Neuronal stem cell (in vitro differentiated cells): ENCODE results near the gene FLAD1.

Source experiments
- DNase-seq: peaks from one replicate; pipeline ENCODE4 v3.0.0-alpha.2; 2013; ENCODE audit warnings: low spot score
- H2AFZ ChIP-seq: one replicate; pipeline ENCODE4 v1.6.1; 2013; ENCODE audit warnings: mild to moderate bottlenecking, low read length, inconsistent platforms
- H2AK5ac ChIP-seq: 2 replicates; pipeline ENCODE4 v1.6.1; 2013; ENCODE audit warnings: low read depth, mild to moderate bottlenecking, inconsistent platforms, low read length, moderate library complexity, mixed read lengths
- H2BK120ac ChIP-seq: 2 replicates; pipeline ENCODE4 v1.6.1; 2013; ENCODE audit warnings: low read depth, mild to moderate bottlenecking, inconsistent platforms, low read length, moderate library complexity, mixed read lengths
- H2BK12ac ChIP-seq: one replicate; pipeline ENCODE4 v1.6.1; 2013; ENCODE audit warnings: low read length, inconsistent platforms
- H2BK15ac ChIP-seq: 2 replicates; pipeline ENCODE4 v1.6.1; 2013; ENCODE audit warnings: mild to moderate bottlenecking, low read length, inconsistent platforms, mixed read lengths
- H2BK5ac ChIP-seq: one replicate; pipeline ENCODE4 v1.6.1; 2013; ENCODE audit warnings: inconsistent platforms, mild to moderate bottlenecking, low read length, moderate library complexity
- H3K14ac ChIP-seq: one replicate; pipeline ENCODE4 v1.6.1; 2013; ENCODE audit warnings: low read length, inconsistent platforms
- H3K18ac ChIP-seq: 2 replicates; pipeline ENCODE4 v1.6.1; 2013; ENCODE audit warnings: low read length, inconsistent platforms
- H3K23ac ChIP-seq: 2 replicates; pipeline ENCODE4 v1.6.1; 2013; ENCODE audit warnings: low read depth, mild to moderate bottlenecking, mixed read lengths, low read length, inconsistent platforms; ENCODE audit not compliant: poor library complexity
- H3K27ac ChIP-seq: replicated peaks from 3 replicates; pipeline ENCODE4 v1.5.1; 2013; ENCODE audit warnings: low read length, inconsistent platforms
- H3K27me3 ChIP-seq, 3 experiments: 2 replicates each; pipeline ENCODE4 v1.6.1; 2013; ENCODE audit warnings: low read length in 3 of 3, mild to moderate bottlenecking in 2 of 3, inconsistent platforms in 1 of 3, low read depth in 1 of 3, mixed read lengths in 1 of 3, moderate library complexity in 1 of 3; ENCODE audit not compliant: control insufficient read depth in 3 of 3, insufficient read depth in 3 of 3
- H3K36me3 ChIP-seq, 2 donors: replicated peaks in 1 of 2; 2 replicates each; pipeline ENCODE4 v1.6.1; 2013; ENCODE audit warnings: low read length in 2 of 2; ENCODE audit not compliant: control insufficient read depth in 2 of 2, insufficient read depth in 2 of 2
- H3K4ac ChIP-seq: 2 replicates; pipeline ENCODE4 v1.6.1; 2013; ENCODE audit warnings: inconsistent platforms, mild to moderate bottlenecking, low read length, moderate library complexity
- H3K4me1 ChIP-seq, 2 donors: 1 replicate in 1 of 2; 2 replicates in 1 of 2; pipeline ENCODE4 v1.6.1; 2013; ENCODE audit warnings: low read length in 2 of 2, low read depth in 1 of 2; ENCODE audit not compliant: control insufficient read depth in 2 of 2, insufficient read depth in 1 of 2
- H3K4me2 ChIP-seq: one replicate; pipeline ENCODE4 v1.6.1; 2013; ENCODE audit warnings: mild to moderate bottlenecking, low read length, inconsistent platforms; ENCODE audit not compliant: insufficient read depth, poor library complexity, severe bottlenecking
- H3K4me3 ChIP-seq, 2 donors: 2 replicates each; pipeline ENCODE4 v1.5.1; 2013; ENCODE audit warnings: low read length in 2 of 2, mild to moderate bottlenecking in 2 of 2, inconsistent platforms in 1 of 2, moderate library complexity in 1 of 2
- H3K79me1 ChIP-seq: one replicate; pipeline ENCODE4 v1.6.1; 2013; ENCODE audit warnings: low read depth, mild to moderate bottlenecking, inconsistent platforms, low read length, moderate library complexity
- H3K9ac ChIP-seq: one replicate; pipeline ENCODE4 v1.6.1; 2013; ENCODE audit warnings: mild to moderate bottlenecking, low read depth, low read length, inconsistent platforms; ENCODE audit not compliant: poor library complexity
- H3K9me3 ChIP-seq, 2 donors: replicated peaks in 1 of 2; 2 replicates each; pipeline versions ENCODE3 to v1.6.1; 2013; ENCODE audit warnings: low read length in 2 of 2, mild to moderate bottlenecking in 2 of 2, inconsistent platforms in 1 of 2, low read depth in 1 of 2, mixed read lengths in 1 of 2, moderate library complexity in 1 of 2; ENCODE audit not compliant: control insufficient read depth in 2 of 2, insufficient read depth in 1 of 2
- H4K8ac ChIP-seq: one replicate; pipeline ENCODE4 v1.6.1; 2013; ENCODE audit warnings: low read depth, mild to moderate bottlenecking, inconsistent platforms, low read length, moderate library complexity
- H4K91ac ChIP-seq: one replicate; pipeline ENCODE4 v1.6.1; 2013; ENCODE audit warnings: low read length, low read depth, mild to moderate bottlenecking, inconsistent platforms; ENCODE audit not compliant: poor library complexity
- WGBS, 2 donors: extraction: QIAGEN DNeasy Blood & Tissue Kit; methylation state at CpG; one replicate each; pipeline ENCODE4 v1.1.7; 2013; ENCODE audit warnings: missing lambda C conversion rate in 2 of 2, mixed read lengths in 1 of 2; ENCODE audit not compliant: insufficient read length in 2 of 2, insufficient replicate concordance in 1 of 2; ENCODE audit errors: extremely low coverage in 2 of 2; 5-methylcytosine and 5-hydroxymethylcytosine counted together

Gene FLAD1

GRCh38 chr1:154945962-154946850 is 36.9 kb upstream of the FLAD1 start:
- Histone ChIP-seq H4K91ac (no peak overlapping the region), H3K4me1 (peaks cover 6 to 29% of the 10 kb centered on the region in 2 donors), H3K9ac (no peak overlapping the region), H3K27ac (no peak overlapping the region), H2BK120ac (no peak overlapping the region), H2BK15ac (no peak overlapping the region), H3K4me3 (no peak overlapping the region), H3K4me2 (no peak overlapping the region), H3K36me3 (peaks cover 44 to 48% of the 10 kb centered on the region in 2 donors), H3K4ac (no peak overlapping the region), H3K79me1 (peaks cover 6% of the 10 kb centered on the region), H3K14ac (no peak overlapping the region), H3K23ac (no peak overlapping the region), H2BK12ac (no peak overlapping the region), H3K9me3 (no peaks in the 10 kb centered on the region), H2BK5ac (no peak overlapping the region), H3K18ac (no peak overlapping the region), H2AK5ac (no peak overlapping the region), H4K8ac (no peak overlapping the region), H3K27me3 (no peaks in the 10 kb centered on the region), H2AFZ (no peak overlapping the region)
- no peak for DNase-seq
- WGBS, 2 donors: no CpG with 5 or more reads among the region's 17 CpGs

DNA sequence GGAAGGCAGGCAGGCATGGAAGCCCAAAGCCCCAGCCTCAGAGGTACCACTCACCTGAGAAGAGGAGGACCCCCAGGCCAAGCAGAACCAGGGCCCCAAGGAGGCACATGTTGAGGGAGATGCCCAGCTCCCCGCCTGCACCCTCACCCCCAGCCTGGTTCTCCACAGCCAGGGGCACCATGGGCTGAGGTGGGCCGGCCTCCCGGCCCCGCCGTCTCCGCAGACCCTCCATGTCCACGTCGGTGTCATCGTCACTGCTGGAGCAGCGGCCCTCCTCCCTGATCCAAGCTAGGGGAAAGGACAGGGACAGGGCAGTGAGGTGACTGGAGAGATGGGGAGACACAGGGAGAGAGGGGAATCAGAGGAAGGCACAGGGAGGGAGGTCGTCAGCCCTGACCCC is 35.1 kb upstream of the FLAD1 start:
- Histone ChIP-seq H2BK15ac (no peak overlapping the region), H4K91ac (no peak overlapping the region), H3K27me3 (no peaks in the 10 kb centered on the region), H3K27ac (no peak overlapping the region), H3K4ac (no peak overlapping the region), H2AK5ac (no peak overlapping the region), H3K4me2 (no peak overlapping the region), H3K36me3 (peaks cover 45 to 55% of the 10 kb centered on the region in 2 donors), H3K4me3 (no peak overlapping the region), H2BK120ac (no peak overlapping the region), H2BK5ac (peak overlapping the region; percentile 78), H3K79me1 (peaks cover 6% of the 10 kb centered on the region), H2BK12ac (no peak overlapping the region), H3K4me1 (peaks cover 0 to 13% of the 10 kb centered on the region in 2 donors), H2AFZ (no peak overlapping the region), H3K9ac (peak overlapping the region; percentile 40), H3K9me3 (no peaks in the 10 kb centered on the region), H3K23ac (peak overlapping the region; percentile 59), H3K18ac (no peak overlapping the region), H3K14ac (peak overlapping the region; percentile 17), H4K8ac (no peak overlapping the region)
- WGBS, 2 donors: no CpG with 5 or more reads among the region's 11 CpGs
- DNase-seq: no peak

GRCh38 chr1:154951901-154952657 is 31.1 kb upstream of the FLAD1 start:
- no peak overlapping the region for H4K91ac ChIP-seq
- H2BK15ac ChIP-seq: no peak overlapping the region
- no peak overlapping the region for H3K14ac ChIP-seq
- H2BK120ac ChIP-seq: no peak overlapping the region
- DNase-seq: no peak
- H3K4me3 ChIP-seq: no peak overlapping the region
- no peak overlapping the region for H3K4me2 ChIP-seq
- no peak overlapping the region for H2AFZ ChIP-seq
- H3K23ac ChIP-seq: no peak overlapping the region
- H3K27me3 ChIP-seq: no peaks in the 10 kb centered on the region
- no peaks in the 10 kb centered on the region for H3K9me3 ChIP-seq
- no peak overlapping the region for H3K27ac ChIP-seq
- WGBS, 2 donors: no CpG with 5 or more reads among the region's 15 CpGs
- no peak overlapping the region for H3K4ac ChIP-seq
- no peak overlapping the region for H3K9ac ChIP-seq
- H2BK12ac ChIP-seq: no peak overlapping the region
- H3K4me1 ChIP-seq: peaks cover 25 to 26% of the 10 kb centered on the region in 2 donors
- H4K8ac ChIP-seq: no peak overlapping the region
- H2AK5ac ChIP-seq: no peak overlapping the region
- H3K79me1 ChIP-seq: peaks cover 10% of the 10 kb centered on the region
- H2BK5ac ChIP-seq: no peak overlapping the region
- peaks cover 30% of the 10 kb centered on the region in 2 donors for H3K36me3 ChIP-seq
- no peak overlapping the region for H3K18ac ChIP-seq

DNA sequence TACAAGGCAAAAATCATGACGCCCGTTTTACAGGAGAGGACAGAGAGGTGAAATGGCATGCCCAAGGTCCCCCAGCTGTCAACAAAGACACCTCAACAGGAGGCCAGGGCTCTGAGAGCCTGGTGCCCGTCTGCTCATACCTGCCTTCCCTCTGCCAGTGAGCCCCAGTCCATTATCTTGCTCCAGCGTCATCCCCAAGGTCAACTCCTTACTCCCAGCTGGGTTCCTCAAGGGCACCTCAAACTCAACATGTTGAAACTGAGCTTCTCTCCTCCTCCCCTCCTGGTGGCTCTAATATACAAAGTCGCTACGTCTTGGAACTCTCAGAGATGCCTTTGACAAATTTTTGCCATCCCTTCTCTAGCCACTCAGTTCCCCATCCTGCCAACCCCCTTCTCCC is 30.5 kb upstream of the FLAD1 start:
- no CpG with 5 or more reads among the region's 6 CpGs for WGBS, 2 donors
- peaks cover 25 to 29% of the 10 kb centered on the region in 2 donors for H3K36me3 ChIP-seq
- no peak overlapping the region for H3K18ac ChIP-seq
- H3K27me3 ChIP-seq: no peaks in the 10 kb centered on the region
- H3K4me2 ChIP-seq: no peak overlapping the region
- no peak overlapping the region for H3K4ac ChIP-seq
- H4K8ac ChIP-seq: no peak overlapping the region
- H3K9ac ChIP-seq: no peak overlapping the region
- no peak overlapping the region for H2BK120ac ChIP-seq
- peaks cover 27 to 28% of the 10 kb centered on the region in 2 donors for H3K4me1 ChIP-seq
- no peak overlapping the region for H3K4me3 ChIP-seq
- H2AK5ac ChIP-seq: no peak overlapping the region
- no peak overlapping the region for H3K27ac ChIP-seq
- no peak overlapping the region for H2BK15ac ChIP-seq
- H3K9me3 ChIP-seq: no peaks in the 10 kb centered on the region
- no peak overlapping the region for H4K91ac ChIP-seq
- no peak for DNase-seq
- H3K14ac ChIP-seq: no peak overlapping the region
- H2BK12ac ChIP-seq: no peak overlapping the region
- no peak overlapping the region for H2BK5ac ChIP-seq
- H3K79me1 ChIP-seq: peaks cover 8% of the 10 kb centered on the region
- no peak overlapping the region for H2AFZ ChIP-seq
- H3K23ac ChIP-seq: no peak overlapping the region
